Transverse colon (tissue), 4 donors: Measurements from ENCODE around the gene NPNT.

ENCODE experiments used
- CTCF ChIP-seq, 5 experiments: fragments of 200-600 bp in 3 of 5; fragments of 450-650 bp in 2 of 5; sonication (generic) in 3 of 5; IDR thresholded peaks; 1 replicate in 2 of 5; 2 replicates in 3 of 5; pipeline ENCODE4 v1.5.1; 2016 to 2017; ENCODE audit warnings: antibody characterized with exemption in 5 of 5, inconsistent platforms in 3 of 5, mild to moderate bottlenecking in 2 of 5, moderate library complexity in 1 of 5
- EP300 ChIP-seq: sonication (generic); formaldehyde crosslinking; IDR thresholded peaks from one replicate; pipeline ENCODE4 v1.6.1; 2017; ENCODE audit warnings: antibody characterized with exemption, low read depth
- POLR2A ChIP-seq: fragments of 450-650 bp; IDR thresholded peaks from one replicate; pipeline ENCODE4 v1.6.1; 2016; ENCODE audit warnings: antibody characterized with exemption, mild to moderate bottlenecking, moderate library complexity
- POLR2AphosphoS5 ChIP-seq, 3 donors: sonication (generic); formaldehyde crosslinking; IDR thresholded peaks; one replicate each; pipeline ENCODE4 v1.6.1; 2016; ENCODE audit warnings: antibody characterized with exemption in 3 of 3

- TF ChIP-seq POLR2AphosphoS5 (IDR thresholded peaks at IDR 0.05): no peak
- TF ChIP-seq CTCF (IDR thresholded peaks at IDR 0.05): no peak
- no peak for TF ChIP-seq POLR2A
- no peak for TF ChIP-seq EP300
Measured at GRCh38 chr4:105878668-105879067, 16.6 kb upstream of the NPNT start.
